OCI-LY1 (cell line): ENCODE measurements around the gene RPN1.

Experiments used
- H2AFZ ChIP-seq: fragments of 200-600 bp; sonication (generic), shearing (Covaris generic); 2 replicates; pipeline ENCODE4 v1.6.0; 2014; ENCODE audit warnings: antibody characterized with exemption, mild to moderate bottlenecking, low read length
- H3F3A ChIP-seq: fragments of 200-600 bp; sonication (generic), shearing (Covaris generic); 2 replicates; pipeline ENCODE4 v1.6.0; 2014; ENCODE audit warnings: mild to moderate bottlenecking, antibody characterized with exemption, low read length, moderate library complexity; ENCODE audit not compliant: insufficient read depth
- H3K27ac ChIP-seq: fragments of 200-600 bp; sonication (generic); 2 replicates; pipeline ENCODE4 v1.5.1; 2014; ENCODE audit warnings: low read length, mixed run types, mild to moderate bottlenecking, low read depth; ENCODE audit not compliant: poor library complexity, severe bottlenecking
- H3K27me3 ChIP-seq: fragments of 200-600 bp; sonication (generic); 2 replicates; pipeline ENCODE4 v1.6.0; 2014; ENCODE audit warnings: antibody characterized with exemption, mild to moderate bottlenecking, low read length, moderate library complexity; ENCODE audit not compliant: insufficient read depth
- H3K36me3 ChIP-seq: fragments of 200-600 bp; sonication (generic); 2 replicates; pipeline ENCODE4 v1.6.1; 2014; ENCODE audit warnings: mild to moderate bottlenecking, antibody characterized with exemption, low read length, moderate library complexity, mixed read lengths; ENCODE audit not compliant: insufficient read depth
- H3K4me1 ChIP-seq: fragments of 200-600 bp; sonication (generic); 2 replicates; pipeline ENCODE4 v1.5.1; 2014; ENCODE audit warnings: mild to moderate bottlenecking, low read length, moderate library complexity; ENCODE audit not compliant: insufficient read depth, severe bottlenecking
- H3K4me2 ChIP-seq: fragments of 200-600 bp; sonication (generic), shearing (Covaris generic); 2 replicates; pipeline ENCODE4 v1.6.1; 2014; ENCODE audit warnings: low read length
- H3K4me3 ChIP-seq: fragments of 200-600 bp; sonication (generic); 2 replicates; pipeline ENCODE4 v1.5.1; 2014; ENCODE audit warnings: low read length, low read depth, mild to moderate bottlenecking, mixed read lengths; ENCODE audit not compliant: poor library complexity, severe bottlenecking
- H3K79me2 ChIP-seq: fragments of 200-600 bp; shearing (Covaris generic); 2 replicates; pipeline ENCODE4 v1.6.1; 2016; ENCODE audit warnings: mixed run types, low read length, mixed read lengths; ENCODE audit not compliant: insufficient read depth
- H3K9ac ChIP-seq: fragments of 200-600 bp; sonication (generic), shearing (Covaris generic); 2 replicates; pipeline ENCODE4 v1.6.1; 2014; ENCODE audit warnings: mild to moderate bottlenecking, low read length, mixed read lengths
- H3K9me2 ChIP-seq: fragments of 200-600 bp; sonication (generic), shearing (Covaris generic); 2 replicates; pipeline ENCODE4 v1.6.1; 2014; ENCODE audit warnings: low read depth, mild to moderate bottlenecking, low read length, mixed read lengths
- H3K9me3 ChIP-seq: fragments of 200-600 bp; shearing (Covaris generic); 2 replicates; pipeline ENCODE4 v1.6.1; 2014; ENCODE audit warnings: low read length, mixed read lengths
- H4K20me1 ChIP-seq: fragments of 200-600 bp; sonication (generic), shearing (Covaris generic); 2 replicates; pipeline ENCODE4 v1.6.0; 2016; ENCODE audit warnings: mild to moderate bottlenecking, low read length; ENCODE audit not compliant: insufficient read depth
- CTCF ChIP-seq: fragments of 200-600 bp; sonication (generic), shearing (Covaris generic); IDR thresholded peaks from 2 replicates; pipeline ENCODE4 v1.5.1; 2017; ENCODE audit warnings: mild to moderate bottlenecking, antibody characterized with exemption, low read length, moderate library complexity, mixed read lengths
- EZH2 ChIP-seq: fragments of 200-600 bp; sonication (generic), shearing (Covaris generic); IDR thresholded peaks from 2 replicates; pipeline ENCODE4 v1.8.0; 2017; ENCODE audit warnings: borderline replicate concordance, mixed run types, mild to moderate bottlenecking, antibody characterized with exemption, low read length, moderate library complexity, mixed read lengths

RPN1 gene

GRCh38 chr3:128573707-128574162, 76.9 kb downstream of the RPN1 start:
- Histone ChIP-seq H3K4me1 (no peaks in the 10 kb centered on the region), H3K36me3 (no peaks in the 10 kb centered on the region), H2AFZ (no peak overlapping the region), H3K9me2 (no peaks in the 10 kb centered on the region), H3K27ac (no peak overlapping the region), H3K9ac (no peak overlapping the region), H3K9me3 (no peaks in the 10 kb centered on the region), H3K79me2 (no peaks in the 10 kb centered on the region), H4K20me1 (no peaks in the 10 kb centered on the region), H3K4me2 (no peak overlapping the region), H3F3A (no peaks in the 10 kb centered on the region), H3K27me3 (peaks cover 21% of the 10 kb centered on the region), H3K4me3 (no peak overlapping the region)
- TF ChIP-seq CTCF = no peak
- TF ChIP-seq EZH2 = no peak

DNA sequence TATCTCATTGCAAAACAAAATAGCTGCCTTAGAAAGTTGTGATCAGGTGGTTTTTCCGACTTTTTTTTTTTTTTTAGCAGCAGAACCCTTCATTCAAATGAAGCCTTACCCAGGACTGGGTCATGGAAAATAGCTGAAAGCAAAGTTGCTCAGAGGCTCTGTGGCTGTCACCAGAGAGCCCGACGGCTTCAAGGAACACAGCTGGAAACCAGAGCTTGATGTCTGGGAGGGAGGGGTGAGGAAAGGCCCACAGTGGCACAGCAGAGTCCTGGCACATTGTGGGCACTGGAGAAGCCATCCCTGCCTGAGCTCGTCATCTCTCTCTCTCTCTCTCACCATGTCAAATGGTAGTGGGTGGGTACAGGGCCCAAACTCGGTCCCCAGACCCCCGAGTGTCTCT, 77.5 kb downstream of the RPN1 start:
- Histone ChIP-seq H3K27ac (no peak overlapping the region), H3K4me2 (no peak overlapping the region)

GRCh38 chr3:128572644-128573105, 77.9 kb downstream of the RPN1 start:
- H3K9me2 ChIP-seq = no peaks in the 10 kb centered on the region
- no peaks in the 10 kb centered on the region for H3K9me3 ChIP-seq
- H3K36me3 ChIP-seq = no peaks in the 10 kb centered on the region
- peak; percentile 48; the same call in 1 of the 2 replicates for TF ChIP-seq CTCF
- TF ChIP-seq EZH2 = no peak
- no peak overlapping the region for H2AFZ ChIP-seq
- H4K20me1 ChIP-seq = no peaks in the 10 kb centered on the region
- no peak overlapping the region for H3K4me3 ChIP-seq
- no peak overlapping the region for H3K27ac ChIP-seq
- H3K9ac ChIP-seq = no peak overlapping the region
- no peaks in the 10 kb centered on the region for H3F3A ChIP-seq
- no peaks in the 10 kb centered on the region for H3K4me1 ChIP-seq
- H3K79me2 ChIP-seq = no peaks in the 10 kb centered on the region
- H3K27me3 ChIP-seq = peaks cover 21% of the 10 kb centered on the region
- no peak overlapping the region for H3K4me2 ChIP-seq

More for the DNA sequence above, 77.5 kb downstream of the RPN1 start:
- Histone ChIP-seq H3K27me3 (peaks cover 21% of the 10 kb centered on the region), H2AFZ (no peak overlapping the region), H3K9me2 (no peaks in the 10 kb centered on the region), H3K79me2 (no peaks in the 10 kb centered on the region), H3F3A (no peaks in the 10 kb centered on the region), H3K36me3 (no peaks in the 10 kb centered on the region), H3K4me1 (no peaks in the 10 kb centered on the region), H4K20me1 (no peaks in the 10 kb centered on the region), H3K9ac (no peak overlapping the region), H3K4me3 (no peak overlapping the region), H3K9me3 (no peaks in the 10 kb centered on the region)
- no peak for TF ChIP-seq EZH2
- TF ChIP-seq CTCF = no peak
